VCaP (cell line): Measurements from ENCODE around the gene TMEM130.

ENCODE experiments used
- H3K27ac ChIP-seq: fragments of 450-650 bp; 2 replicates; pipeline ENCODE4 v1.5.1; 2017
- TF ChIP-seq, protein P1 (sequence below): fragments of 450-650 bp; conservative IDR thresholded peaks from 2 replicates; pipeline ENCODE4 v1.5.1; 2017; ENCODE audit warnings: mild to moderate bottlenecking, moderate library complexity

Gene TMEM130

DNA sequence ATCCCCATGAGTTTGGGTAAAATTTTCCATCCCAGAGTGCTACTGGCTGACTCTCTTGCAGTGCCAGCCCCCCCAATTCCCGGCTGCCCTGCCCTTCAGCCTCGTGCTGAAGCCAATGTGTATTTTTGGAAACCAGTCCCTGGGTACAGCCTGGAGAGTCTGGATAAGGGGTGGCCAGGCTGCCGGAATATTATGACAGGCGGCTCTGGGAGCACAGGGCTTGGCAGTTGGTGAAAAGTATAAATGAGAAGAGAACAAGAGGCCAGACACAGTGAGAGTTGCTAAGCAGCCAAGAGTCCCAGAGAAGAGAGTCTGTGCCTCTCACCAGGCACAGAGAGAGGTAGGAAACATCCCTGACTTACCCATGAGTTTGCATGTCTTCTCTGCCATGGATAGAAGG, 53.6 kb downstream of the TMEM130 start:
- TF ChIP-seq, protein P1, sequence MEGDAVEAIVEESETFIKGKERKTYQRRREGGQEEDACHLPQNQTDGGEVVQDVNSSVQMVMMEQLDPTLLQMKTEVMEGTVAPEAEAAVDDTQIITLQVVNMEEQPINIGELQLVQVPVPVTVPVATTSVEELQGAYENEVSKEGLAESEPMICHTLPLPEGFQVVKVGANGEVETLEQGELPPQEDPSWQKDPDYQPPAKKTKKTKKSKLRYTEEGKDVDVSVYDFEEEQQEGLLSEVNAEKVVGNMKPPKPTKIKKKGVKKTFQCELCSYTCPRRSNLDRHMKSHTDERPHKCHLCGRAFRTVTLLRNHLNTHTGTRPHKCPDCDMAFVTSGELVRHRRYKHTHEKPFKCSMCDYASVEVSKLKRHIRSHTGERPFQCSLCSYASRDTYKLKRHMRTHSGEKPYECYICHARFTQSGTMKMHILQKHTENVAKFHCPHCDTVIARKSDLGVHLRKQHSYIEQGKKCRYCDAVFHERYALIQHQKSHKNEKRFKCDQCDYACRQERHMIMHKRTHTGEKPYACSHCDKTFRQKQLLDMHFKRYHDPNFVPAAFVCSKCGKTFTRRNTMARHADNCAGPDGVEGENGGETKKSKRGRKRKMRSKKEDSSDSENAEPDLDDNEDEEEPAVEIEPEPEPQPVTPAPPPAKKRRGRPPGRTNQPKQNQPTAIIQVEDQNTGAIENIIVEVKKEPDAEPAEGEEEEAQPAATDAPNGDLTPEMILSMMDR = no peak
- H3K27ac ChIP-seq = no peak overlapping the region

DNA sequence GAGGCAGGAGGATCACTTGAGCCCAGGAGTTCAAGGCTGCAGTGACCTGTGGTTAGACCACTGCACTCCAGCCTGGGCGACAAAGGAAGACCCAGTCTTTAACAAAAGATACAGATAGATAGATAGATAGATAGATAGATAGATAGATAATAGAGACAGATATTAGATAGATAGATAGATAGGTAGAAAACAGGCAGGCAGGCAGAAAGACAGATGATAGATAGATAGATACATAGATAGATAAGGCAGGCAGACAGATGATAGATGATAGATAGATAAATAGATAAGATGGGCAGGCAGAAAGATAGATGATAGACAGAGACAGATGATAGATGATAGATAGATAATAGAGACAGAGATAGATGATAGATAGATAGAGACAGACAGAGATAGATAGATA, 54.5 kb downstream of the TMEM130 start:
- no peak overlapping the region for H3K27ac ChIP-seq
- TF ChIP-seq, protein P1 = no peak

DNA sequence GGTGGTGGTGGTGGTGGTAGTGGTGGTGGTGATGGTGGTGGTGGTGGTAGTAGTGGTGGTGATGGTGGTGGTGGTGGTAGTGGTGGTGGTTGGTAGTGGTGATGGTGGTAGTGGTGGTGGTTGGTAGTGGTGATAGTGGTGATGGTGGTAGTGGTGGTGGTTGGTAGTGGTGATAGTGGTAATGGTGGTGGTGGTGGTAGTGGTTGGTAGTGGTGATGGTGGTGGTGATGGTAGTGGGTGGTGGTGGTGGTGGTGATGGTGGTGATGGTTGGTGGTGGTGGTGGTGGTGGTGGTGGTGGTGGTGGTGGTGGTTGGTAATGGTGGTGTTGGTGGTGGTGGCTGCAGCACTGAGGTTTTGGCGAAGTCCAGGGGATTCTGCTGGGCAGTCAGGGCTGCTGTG, 58.5 kb downstream of the TMEM130 start:
- no peak overlapping the region for H3K27ac ChIP-seq
- TF ChIP-seq, protein P1 = no peak

GRCh38 chr7:98810153-98810802, 59.5 kb downstream of the TMEM130 start:
- TF ChIP-seq, protein P1 = no peak
- H3K27ac ChIP-seq = no peak overlapping the region

DNA sequence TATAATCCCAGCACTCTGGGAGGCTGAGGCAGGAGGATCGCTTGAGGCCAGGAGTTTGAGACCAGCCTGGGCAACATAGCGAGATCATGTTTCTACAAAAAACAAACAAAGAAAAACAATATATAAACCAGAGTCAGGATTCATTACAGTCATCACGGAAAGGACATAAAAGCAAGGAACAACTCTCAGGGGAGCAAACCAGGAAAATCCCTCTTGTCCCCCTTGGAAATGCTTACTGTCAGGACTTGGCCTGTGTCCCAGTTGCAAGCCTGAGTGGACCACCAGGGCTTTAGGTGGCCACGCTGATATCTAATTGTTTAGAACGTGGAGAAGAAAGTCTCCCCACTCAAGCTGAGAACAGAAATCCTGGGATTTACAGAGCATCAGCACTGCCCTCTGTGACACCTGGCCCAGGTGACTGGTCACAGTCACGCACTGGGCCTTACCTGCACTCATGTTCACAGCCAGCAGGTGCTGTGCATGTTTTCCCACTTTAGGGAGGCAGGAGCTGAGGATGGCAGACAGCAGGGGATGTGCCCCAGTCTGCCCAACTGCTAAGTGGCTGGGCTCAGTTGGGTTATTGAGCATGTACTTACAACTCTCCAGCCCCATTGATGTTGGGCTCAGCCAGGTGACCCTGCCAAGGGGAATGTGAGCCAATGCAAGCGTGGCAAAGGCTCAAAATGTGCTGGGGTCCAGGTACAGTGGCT, 60.9 kb downstream of the TMEM130 start:
- TF ChIP-seq, protein P1 = no peak
- no peak overlapping the region for H3K27ac ChIP-seq

DNA sequence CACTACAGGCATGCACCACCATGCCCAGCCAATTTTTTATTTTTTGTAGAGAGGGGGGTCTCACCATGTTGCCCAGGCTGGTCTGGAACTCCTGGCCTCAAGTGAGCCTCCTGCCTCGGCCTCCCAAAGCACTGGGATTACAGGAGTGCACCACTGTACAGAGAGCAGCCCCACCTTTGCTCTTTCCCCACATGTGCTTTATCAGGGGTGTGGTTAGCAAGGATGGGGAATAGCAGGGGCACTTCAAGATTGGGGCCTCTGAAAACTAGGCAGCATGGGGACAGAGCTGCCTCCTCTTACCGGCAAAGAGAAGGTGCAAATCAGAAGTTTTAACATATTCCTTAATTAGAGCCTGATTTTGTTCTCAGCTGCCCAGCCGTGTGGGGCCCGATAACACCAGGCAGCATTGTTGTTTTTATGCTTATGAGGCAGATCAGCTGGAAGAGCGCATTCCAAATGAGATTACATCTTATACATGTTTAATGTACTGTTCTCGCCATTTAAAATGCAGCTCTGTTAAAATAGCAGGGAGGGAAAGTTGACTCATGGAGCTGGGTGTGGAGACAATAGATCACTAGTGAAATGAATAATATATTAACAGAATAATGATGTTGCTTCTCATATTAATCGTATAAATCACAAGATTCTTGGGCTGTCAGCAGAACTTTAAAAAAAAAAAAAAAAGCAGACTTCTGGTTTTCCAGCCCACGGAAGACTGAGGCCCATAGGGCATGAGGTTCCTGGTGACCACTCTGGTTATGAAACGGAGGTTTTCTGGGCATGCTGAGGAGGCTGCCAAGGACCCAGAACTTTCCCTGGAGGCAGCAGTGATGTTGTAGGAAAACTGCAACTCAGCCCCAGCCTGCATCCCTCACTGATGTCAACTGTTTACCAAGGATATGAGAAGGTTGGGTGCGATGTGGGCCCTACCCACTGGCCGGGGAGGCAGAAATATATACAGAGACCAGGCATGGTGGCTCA, 62.5 kb downstream of the TMEM130 start:
- no peak overlapping the region for H3K27ac ChIP-seq
- TF ChIP-seq, protein P1 = no peak
